Endothelial cell of umbilical vein (primary cell): ENCODE data around the gene HECW1. TPM values are rescaled to one million over a fixed set of nuclear protein-coding genes. Genes with fewer than 3 reads are reported as not detected.

Experiments
- BruUV-seq: library from RNA; stranded (reverse); fragments of 400-500 nt; replicated peaks from 2 replicates; lab custom pipeline; 2021; lab: Mats Ljungman, UMichigan
- CTCF ChIA-PET: fragments of 300-600, 350-600 bp; sonication (Branson Sonifier 250); formaldehyde crosslinking; loops from one replicate; lab custom pipeline; 2021; ENCODE audit warnings: antibody characterized with exemption, inconsistent platforms; lab: Charles Lee
- POLR2A ChIA-PET: fragments of 300-600, 350-600 bp; sonication (Branson Sonifier 250); formaldehyde crosslinking; loops from one replicate; lab custom pipeline; 2021; ENCODE audit warnings: antibody characterized with exemption, inconsistent platforms; lab: Charles Lee
- DNase-seq: peaks from one replicate; pipeline ENCODE4 v3.0.0-alpha.2; 2011; ENCODE audit warnings: low read depth, low spot score
- FAIRE-seq: peaks from 2 replicates; lab custom pipeline; 2011; peaks lifted over from hg19 to GRCh38; lab: Jason Lieb, UNC
- H2AFZ ChIP-seq: 2 replicates; pipeline ENCODE4 v1.6.0; 2012; ENCODE audit warnings: low read depth, low read length, control low read depth, inconsistent platforms
- H3K27ac ChIP-seq: 2 replicates; pipeline ENCODE4 v1.5.1; 2011; ENCODE audit warnings: low read depth, mild to moderate bottlenecking, control low read depth, low read length, moderate library complexity; ENCODE audit not compliant: insufficient read depth
- H3K27me3 ChIP-seq, 2 experiments: 2 replicates each; pipeline versions ENCODE4 v1.6.0 to v1.6.1; 2011; ENCODE audit warnings: low read length in 2 of 2, mixed read lengths in 1 of 2; ENCODE audit not compliant: control insufficient read depth in 2 of 2, insufficient read depth in 2 of 2
- H3K36me3 ChIP-seq, 2 experiments: 2 replicates in 1 of 2; 3 replicates in 1 of 2; pipeline ENCODE4 v1.5.1; 2011; ENCODE audit warnings: low read length in 2 of 2, mild to moderate bottlenecking in 1 of 2, moderate library complexity in 1 of 2; ENCODE audit not compliant: control insufficient read depth in 2 of 2, insufficient read depth in 2 of 2; ENCODE audit errors: extremely low read depth in 1 of 2
- H3K4me1 ChIP-seq: 3 replicates; pipeline ENCODE4 v1.5.1; 2011; ENCODE audit warnings: mild to moderate bottlenecking, low read length; ENCODE audit not compliant: control insufficient read depth, insufficient read depth; ENCODE audit errors: extremely low read depth
- H3K4me2 ChIP-seq: 2 replicates; pipeline ENCODE4 v1.6.1; 2011; ENCODE audit warnings: low read length, control low read depth, mixed read lengths; ENCODE audit not compliant: insufficient read depth
- H3K4me3 ChIP-seq, 3 experiments: fragments of 200-600 bp in 1 of 3; sonication (generic), shearing (Covaris generic) in 1 of 3; replicated peaks in 1 of 3; 2 replicates each; pipeline ENCODE4 v1.5.1; 2011 to 2016; ENCODE audit warnings: control low read depth in 3 of 3, low read length in 3 of 3, mild to moderate bottlenecking in 2 of 3, inconsistent platforms in 1 of 3, low read depth in 1 of 3, moderate library complexity in 1 of 3; ENCODE audit not compliant: insufficient read depth in 1 of 3
- H3K79me2 ChIP-seq: 2 replicates; pipeline ENCODE4 v1.6.0; 2012; ENCODE audit warnings: low read length, inconsistent platforms; ENCODE audit not compliant: control insufficient read depth, insufficient read depth
- H3K9ac ChIP-seq: replicated peaks from 2 replicates; pipeline ENCODE3; 2011; ENCODE audit warnings: low read length, control low read depth; ENCODE audit not compliant: insufficient read depth; ENCODE audit errors: extremely low read depth
- H3K9me1 ChIP-seq: replicated peaks from 3 replicates; pipeline ENCODE4 v1.6.0; 2011; ENCODE audit warnings: mild to moderate bottlenecking, low read length; ENCODE audit not compliant: control insufficient read depth, insufficient read depth; ENCODE audit errors: extremely low read depth
- H3K9me3 ChIP-seq: replicated peaks from 2 replicates; pipeline ENCODE4 v1.5.1; 2012; ENCODE audit warnings: low read length, inconsistent platforms; ENCODE audit not compliant: control insufficient read depth, insufficient read depth
- H4K20me1 ChIP-seq: replicated peaks from 2 replicates; pipeline ENCODE3; 2011; ENCODE audit warnings: mild to moderate bottlenecking, low read length; ENCODE audit not compliant: control insufficient read depth, insufficient read depth; ENCODE audit errors: extremely low read depth
- CTCF ChIP-seq, 2 donors: IDR thresholded peaks; 1 replicate in 1 of 2; 2 replicates in 1 of 2; pipeline ENCODE4 v1.5.1; 2011; ENCODE audit warnings: low read length in 2 of 2, mild to moderate bottlenecking in 2 of 2, moderate library complexity in 2 of 2, control low read depth in 1 of 2, inconsistent platforms in 1 of 2, low read depth in 1 of 2; ENCODE audit not compliant: insufficient read depth in 1 of 2; ENCODE audit errors: extremely low read depth in 1 of 2
- EZH2 ChIP-seq: IDR thresholded peaks from 2 replicates; pipeline ENCODE4 v1.6.1; 2012; ENCODE audit warnings: borderline replicate concordance, low read depth, mild to moderate bottlenecking, moderate library complexity, low read length, inconsistent platforms; ENCODE audit not compliant: severe bottlenecking
- FOS ChIP-seq: IDR thresholded peaks from 2 replicates; pipeline ENCODE4 v1.6.1; 2011; ENCODE audit warnings: mild to moderate bottlenecking, low read length, moderate library complexity, borderline replicate concordance; ENCODE audit not compliant: insufficient read depth
- GATA2 ChIP-seq: IDR thresholded peaks from 2 replicates; pipeline ENCODE4 v1.7.0; 2011; ENCODE audit warnings: low read depth, mild to moderate bottlenecking, moderate library complexity, mixed read lengths, low read length; ENCODE audit not compliant: insufficient read length, insufficient read depth
- JUN ChIP-seq: IDR thresholded peaks from 2 replicates; pipeline ENCODE4 v1.6.1; 2011; ENCODE audit warnings: borderline replicate concordance, low read depth; ENCODE audit not compliant: insufficient read length, insufficient read depth
- MAX ChIP-seq: IDR thresholded peaks from 2 replicates; pipeline ENCODE4 v1.6.1; 2011; ENCODE audit not compliant: insufficient read depth, insufficient read length
- MYC ChIP-seq: IDR thresholded peaks from one replicate; pipeline ENCODE4 v1.6.1; 2011; ENCODE audit warnings: mild to moderate bottlenecking, low read depth, low read length
- POLR2A ChIP-seq: IDR thresholded peaks from 2 replicates; pipeline ENCODE4 v1.6.1; 2012; ENCODE audit warnings: low read depth, mild to moderate bottlenecking, control low read depth, low read length
- POLR2AphosphoS5 ChIP-seq: IDR thresholded peaks from 2 replicates; pipeline ENCODE4 v1.6.1; 2012; ENCODE audit warnings: low read depth, mild to moderate bottlenecking, control low read depth, low read length, moderate library complexity; ENCODE audit not compliant: insufficient read depth
- dilution Hi-C: fragments of 300-500 bp; cut with MboI; formaldehyde crosslinking; loops from one replicate; pipeline ENCODE4 v1.15.0; 2019; ENCODE audit warnings: low sequenced_read_pairs; ENCODE audit not compliant: extremely low pct_ligation_motif_present
- intact Hi-C: fragments of 100-400 bp; cut with micrococcal nuclease; formaldehyde crosslinking; loops from one replicate; pipeline ENCODE4 v1.10.0; 2022
- polyA plus RNA-seq, 4 experiments: library from polyadenylated mRNA; depleted of rRNA in 3 of 4; stranded (reverse) in 3 of 4; unstranded in 1 of 4; fragments of >200 nt; gene quantifications; 2 replicates each; pipeline versions ENCODE4 v1.2.1 to v1.2.3, GENCODE V29; 2011 to 2012; ENCODE audit warnings: missing spikeins in 1 of 4
- total RNA-seq: library from RNA; stranded (reverse); gene quantifications from 2 replicates; pipeline ENCODE4 v1.2.3, GENCODE V29; 2021

Gene HECW1
- total and polyA plus RNA-seq, 2 donors (not counting 3 experiments of a cell fraction or from before 2014, with no cell fraction given): not detected

GRCh38 chr7:43234968-43235367, 122.5 kb downstream of the HECW1 start:
- no peaks in the 10 kb centered on the region for H3K79me2 ChIP-seq
- dilution Hi-C loops: no loop called here
- ChIA-PET CTCF (interaction anchor here (1.2 kb wide), 1 partner anchor 13 kb away, joined by 3 read pairs; no protein-coding TSS in a partner anchor), POLR2A (no interaction called here)
- no TSS peak for BruUV-seq
- FAIRE-seq (no peak), DNase-seq (no peak)
- no peaks in the 10 kb centered on the region for H3K27me3 ChIP-seq
- no peaks in the 10 kb centered on the region for H3K36me3 ChIP-seq
- intact Hi-C loops: no loop called here
- H2AFZ ChIP-seq: no peak overlapping the region
- no peak overlapping the region for H3K4me2 ChIP-seq
- H4K20me1 ChIP-seq: no peaks in the 10 kb centered on the region
- TF ChIP-seq FOS: no peak
- no peak for TF ChIP-seq POLR2AphosphoS5
- TF ChIP-seq MAX: no peak
- TF ChIP-seq EZH2: no peak
- no peak for TF ChIP-seq CTCF (IDR thresholded peaks at IDR 0.05; ENCODE audit: extremely low read depth in 1 of 2, insufficient read depth in 1 of 2, low read depth in 1 of 2, low read length in 2 of 2)
- TF ChIP-seq JUN: no peak
- no peak for TF ChIP-seq GATA2
- no peak for TF ChIP-seq POLR2A
- TF ChIP-seq MYC: no peak
- no peak overlapping the region for H3K4me3 ChIP-seq
- H3K9me1 ChIP-seq: no peaks in the 10 kb centered on the region
- H3K9ac ChIP-seq: no peak overlapping the region
- no peak overlapping the region for H3K27ac ChIP-seq
- H3K9me3 ChIP-seq: no peaks in the 10 kb centered on the region
- no peaks in the 10 kb centered on the region for H3K4me1 ChIP-seq
